Uterus (tissue), 4 donors: Measurements from ENCODE around the gene OR2AT4. TPM values are rescaled to one million over a fixed set of nuclear protein-coding genes. Genes with fewer than 3 reads are reported as not detected.
"Not testable (repeated sequence)": the region's sequence is repeated elsewhere in the genome, so short reads cannot be mapped to it uniquely, and the experiment has no call there.

Source experiments
- DNase-seq, 2 donors: peaks; one replicate each; pipeline ENCODE4 v3.0.0-alpha.2; 2019 to 2020
- H3K27ac ChIP-seq, 2 donors: fragments of 200-600 bp; sonication (generic); 1 replicate in 1 of 2; 2 replicates in 1 of 2; pipeline ENCODE4 v1.5.1; 2016 to 2018
- H3K27me3 ChIP-seq, 2 donors: fragments of 200-600 bp; sonication (generic); one replicate each; pipeline ENCODE4 v1.5.1; 2018 to 2019; ENCODE audit warnings: control low read depth in 1 of 2
- H3K36me3 ChIP-seq, 2 donors: fragments of 200-600 bp; sonication (generic); one replicate each; pipeline ENCODE4 v1.5.1; 2019; ENCODE audit warnings: control low read depth in 1 of 2
- H3K4me1 ChIP-seq, 2 donors: fragments of 200-600 bp; sonication (generic); one replicate each; pipeline ENCODE4 v1.5.1; 2018 to 2019; ENCODE audit warnings: control low read depth in 1 of 2
- H3K4me3 ChIP-seq, 2 donors: fragments of 200-600 bp; sonication (generic); 1 replicate in 1 of 2; 2 replicates in 1 of 2; pipeline ENCODE4 v1.5.1; 2018 to 2019; ENCODE audit warnings: mild to moderate bottlenecking in 1 of 2
- H3K9me3 ChIP-seq, 2 donors: fragments of 200-600 bp; sonication (generic); one replicate each; pipeline ENCODE4 v1.5.1; 2019; ENCODE audit warnings: control low read depth in 1 of 2
- CTCF ChIP-seq, 4 experiments: fragments of 200-600 bp in 2 of 4; fragments of 450-650 bp in 2 of 4; sonication (generic) in 2 of 4; IDR thresholded peaks; one replicate each; pipeline ENCODE4 v1.5.1; 2016 to 2019; ENCODE audit warnings: antibody characterized with exemption in 4 of 4, mild to moderate bottlenecking in 2 of 4, moderate library complexity in 1 of 4
- POLR2A ChIP-seq, 2 donors: fragments of 450-650 bp; IDR thresholded peaks; one replicate each; pipeline ENCODE4 v1.6.1; 2016; ENCODE audit warnings: antibody characterized with exemption in 2 of 2, mild to moderate bottlenecking in 1 of 2, moderate library complexity in 1 of 2
- intact Hi-C: fragments of 100-400 bp; cut with DNase I; formaldehyde crosslinking; loops from one replicate; pipeline ENCODE4 v1.15.1; 2023; ENCODE audit warnings: low total_unique reads
- total RNA-seq, 4 donors: library from RNA; depleted of rRNA in 3 of 4; stranded (reverse); fragments of >200 nt in 3 of 4; gene quantifications; one replicate each; pipeline versions ENCODE4 v1.1.0 to v1.2.4, GENCODE V29; 2014 to 2023
- donor health status: DM: yes; HTN: yes; CAD: no.

The OR2AT4 gene
- total RNA-seq, 4 donors from 2014 or later: not detected

- no peak for DNase-seq
- no peak overlapping the region for H3K4me3 ChIP-seq
- no peak for TF ChIP-seq POLR2A (IDR thresholded peaks at IDR 0.05)
- TF ChIP-seq CTCF (IDR thresholded peaks at IDR 0.05): no peak
- no peaks in the 10 kb centered on the region for H3K4me1 ChIP-seq
- intact Hi-C loops: no loop called here
- no peak overlapping the region for H3K27ac ChIP-seq
- H3K9me3 ChIP-seq: no peaks in the 10 kb centered on the region
- H3K27me3 ChIP-seq: no peaks in the 10 kb centered on the region
- no peaks in the 10 kb centered on the region for H3K36me3 ChIP-seq
Observed at GRCh38 chr11:75105462-75105925, 8.8 kb upstream of the OR2AT4 start.

- DNase-seq: no peak
- Histone ChIP-seq H3K27me3 (no peaks in the 10 kb centered on the region), H3K4me3 (no peak overlapping the region), H3K36me3 (no peaks in the 10 kb centered on the region), H3K9me3 (no peaks in the 10 kb centered on the region), H3K4me1 (no peaks in the 10 kb centered on the region), H3K27ac (no peak overlapping the region)
- no peak for TF ChIP-seq POLR2A (IDR thresholded peaks at IDR 0.05)
- TF ChIP-seq CTCF (IDR thresholded peaks at IDR 0.05): no peak
- intact Hi-C loops: no loop called here
Observed at GRCh38 chr11:75103380-75104026, 6.8 kb upstream of the OR2AT4 start.

GRCh38 chr11:75101424-75102128 lies 4.9 kb upstream of the OR2AT4 start:
- H3K27me3 ChIP-seq: no peaks in the 10 kb centered on the region
- H3K27ac ChIP-seq: no peak overlapping the region
- intact Hi-C loops: no loop called here
- H3K9me3 ChIP-seq: no peaks in the 10 kb centered on the region
- no peak overlapping the region for H3K4me3 ChIP-seq
- no peaks in the 10 kb centered on the region for H3K4me1 ChIP-seq
- no peaks in the 10 kb centered on the region for H3K36me3 ChIP-seq
- TF ChIP-seq CTCF (IDR thresholded peaks at IDR 0.05): no peak
- no peak for TF ChIP-seq POLR2A (IDR thresholded peaks at IDR 0.05)
- DNase-seq: no peak

GRCh38 chr11:75100314-75100713 lies 3.6 kb upstream of the OR2AT4 start:
- DNase-seq: no peak
- TF ChIP-seq CTCF (IDR thresholded peaks at IDR 0.05) (no peak), POLR2A (IDR thresholded peaks at IDR 0.05) (no peak)
- H3K9me3 ChIP-seq: no peaks in the 10 kb centered on the region
- intact Hi-C loops: no loop called here
- no peak overlapping the region for H3K27ac ChIP-seq
- H3K27me3 ChIP-seq: no peaks in the 10 kb centered on the region
- H3K4me3 ChIP-seq: no peak overlapping the region
- no peaks in the 10 kb centered on the region for H3K4me1 ChIP-seq
- no peaks in the 10 kb centered on the region for H3K36me3 ChIP-seq

GRCh38 chr11:75099635-75100034 lies 3.0 kb upstream of the OR2AT4 start:
- Histone ChIP-seq H3K4me3 (no peak overlapping the region), H3K36me3 (no peaks in the 10 kb centered on the region), H3K4me1 (no peaks in the 10 kb centered on the region), H3K9me3 (no peaks in the 10 kb centered on the region), H3K27ac (no peak overlapping the region), H3K27me3 (no peaks in the 10 kb centered on the region)
- TF ChIP-seq CTCF (IDR thresholded peaks at IDR 0.05) (no peak), POLR2A (IDR thresholded peaks at IDR 0.05) (no peak)
- intact Hi-C loops: no loop called here
- no peak for DNase-seq

GRCh38 chr11:75098835-75099439 lies 2.3 kb upstream of the OR2AT4 start:
- DNase-seq, intact Hi-C loops, H3K36me3 ChIP-seq, H3K4me1 ChIP-seq, H3K4me3 ChIP-seq, H3K27me3 ChIP-seq, H3K9me3 ChIP-seq, H3K27ac ChIP-seq: not testable (repeated sequence)

GRCh38 chr11:75098181-75098580 lies 1.5 kb upstream of the OR2AT4 start:
- H3K27me3 ChIP-seq, DNase-seq, intact Hi-C loops, H3K9me3 ChIP-seq, H3K4me3 ChIP-seq, H3K36me3 ChIP-seq, H3K4me1 ChIP-seq, H3K27ac ChIP-seq: not testable (repeated sequence)
